ENCODE results near the gene ANKRD31.

The ANKRD31 gene

DNA sequence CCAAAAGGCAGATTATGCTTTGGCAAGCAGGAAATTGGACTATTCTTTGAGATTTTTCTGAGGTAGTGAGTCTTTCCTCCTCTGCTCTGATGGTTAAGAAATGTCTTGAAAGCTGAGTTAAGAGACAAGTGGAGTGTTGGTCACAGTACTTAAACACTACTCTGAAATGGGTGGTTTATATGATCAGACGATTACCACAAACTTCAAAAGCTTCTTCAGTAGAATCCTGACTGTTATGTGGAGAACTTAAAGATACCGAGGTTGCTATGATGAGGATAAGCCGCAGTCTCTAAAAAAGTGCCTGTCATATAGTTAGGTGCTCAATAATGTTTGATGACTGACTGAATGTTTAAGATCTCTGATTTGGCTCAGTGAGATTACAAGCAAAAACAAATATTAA is 208.6 kb downstream of the ANKRD31 start:
- DNase-seq = no peak

DNA sequence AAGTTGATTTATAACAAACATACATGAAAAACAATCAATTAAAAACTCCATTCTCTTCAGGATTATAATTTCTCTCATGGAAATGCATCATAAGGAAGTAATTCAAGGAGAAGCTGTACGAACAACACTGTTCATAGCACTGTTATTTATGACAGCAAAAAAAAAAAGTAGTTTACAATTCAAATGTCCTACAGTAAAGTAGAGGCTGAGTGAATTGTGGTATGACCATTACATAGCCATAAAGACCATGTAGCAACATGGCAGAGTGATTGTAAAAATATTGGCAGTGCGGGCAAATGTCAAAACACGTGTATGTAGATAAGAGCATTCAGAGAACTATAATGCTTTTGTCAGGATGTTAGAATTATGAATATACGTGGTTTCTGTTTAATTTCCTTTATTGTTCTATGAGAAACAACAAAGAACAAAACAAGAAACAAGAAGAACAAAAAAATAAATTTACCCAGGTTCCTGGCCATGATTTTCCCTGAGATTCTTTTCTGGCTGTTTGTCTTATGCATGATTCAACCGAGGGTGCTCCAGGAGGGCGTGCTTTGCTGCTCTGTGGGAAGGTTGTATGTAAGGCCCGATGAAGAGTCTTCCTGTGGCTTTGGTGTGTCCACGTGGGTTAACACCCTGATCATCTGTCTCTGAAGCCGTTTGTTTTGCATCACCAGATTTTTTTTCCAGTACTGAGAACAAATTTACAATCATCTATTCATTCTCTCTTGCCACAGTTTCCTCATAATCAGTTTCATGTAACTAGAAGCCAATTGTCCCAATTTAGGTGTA is 213.1 kb downstream of the ANKRD31 start:
- DNase-seq = no peak

- no peak for DNase-seq
Observed at GRCh38 chr5:75021800-75022199, 214.9 kb downstream of the ANKRD31 start.

DNA sequence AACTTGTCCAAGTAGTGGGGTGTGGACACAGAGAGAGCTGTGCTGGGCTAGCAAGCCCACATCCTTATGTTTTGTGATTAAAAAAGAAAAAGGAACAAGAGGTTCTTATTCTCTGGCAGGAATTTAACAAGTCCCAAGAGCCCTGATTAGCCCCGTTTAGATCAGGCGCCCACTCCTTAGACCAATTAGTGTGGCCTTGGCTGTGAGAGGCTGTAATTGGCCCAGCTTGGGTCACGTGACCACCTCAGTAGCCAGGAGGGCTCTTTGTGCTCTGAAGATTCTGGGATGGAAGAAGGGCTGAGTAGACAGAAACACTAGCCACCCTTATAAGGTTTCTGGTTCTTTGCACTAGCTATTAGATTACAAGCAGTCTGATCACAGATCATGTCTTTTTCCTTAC is 215.5 kb downstream of the ANKRD31 start:
- DNase-seq = no peak

GRCh38 chr5:75020016-75020656 is 216.5 kb downstream of the ANKRD31 start:
- no peak for DNase-seq

- no peak for DNase-seq
Observed at GRCh38 chr5:75018805-75019587, 217.7 kb downstream of the ANKRD31 start.

All from activated gamma-delta T cell (primary cell).